Kidney (tissue), 14 donors: ENCODE results near the gene CFAP92. TPM values are rescaled to one million over a fixed set of nuclear protein-coding genes. Genes with fewer than 3 reads are reported as not detected.
A peak's percentile ranks its signal among the peaks of the same experiment; 100 is the strongest.

ENCODE experiments used
- DNase-seq, 5 donors: peaks; one replicate each; pipeline ENCODE4 v3.0.0-alpha.2; 2013 to 2020
- FAIRE-seq: peaks from 2 replicates; lab custom pipeline; 2012; peaks lifted over from hg19 to GRCh38; lab: Jason Lieb, UNC
- H3K27ac ChIP-seq, 2 donors: one replicate each; pipeline ENCODE4 v1.7.0; 2013; ENCODE audit warnings: low read depth in 2 of 2, low read length in 2 of 2, inconsistent platforms in 1 of 2
- H3K27me3 ChIP-seq: one replicate; pipeline ENCODE4 v1.7.1; 2013; ENCODE audit warnings: low read length, inconsistent platforms; ENCODE audit not compliant: control insufficient read depth, insufficient read depth
- H3K36me3 ChIP-seq, 3 donors: one replicate each; pipeline versions ENCODE4 v1.7.0 to v1.7.1; 2013; ENCODE audit warnings: low read length in 3 of 3, control low read depth in 1 of 3, inconsistent platforms in 1 of 3; ENCODE audit not compliant: insufficient read depth in 3 of 3, control insufficient read depth in 2 of 3
- H3K4me1 ChIP-seq, 3 donors: one replicate each; pipeline versions ENCODE4 v1.7.0 to v1.7.1; 2013; ENCODE audit warnings: low read length in 3 of 3, inconsistent platforms in 1 of 3, low read depth in 1 of 3; ENCODE audit not compliant: control insufficient read depth in 2 of 3, insufficient read depth in 2 of 3
- H3K4me3 ChIP-seq, 3 donors: one replicate each; pipeline versions ENCODE4 v1.7.0 to v1.8.1; 2013; ENCODE audit warnings: low read length in 3 of 3, control low read depth in 1 of 3, inconsistent platforms in 1 of 3
- H3K9ac ChIP-seq, 3 donors: one replicate each; pipeline versions ENCODE4 v1.7.0 to v1.7.1; 2013; ENCODE audit warnings: low read length in 3 of 3, control low read depth in 1 of 3, inconsistent platforms in 1 of 3
- H3K9me3 ChIP-seq, 3 donors: one replicate each; pipeline versions ENCODE4 v1.7.0 to v1.7.1; 2013; ENCODE audit warnings: low read length in 3 of 3, control low read depth in 1 of 3, inconsistent platforms in 1 of 3; ENCODE audit not compliant: control insufficient read depth in 2 of 3, insufficient read depth in 1 of 3
- intact Hi-C: fragments of 100-400 bp; cut with DNase I; formaldehyde crosslinking; loops from one replicate; pipeline ENCODE4 v1.11.1; 2022
- polyA plus RNA-seq: library from polyadenylated mRNA; stranded (reverse); fragments of 350-450 nt; fragmentation: Illumina TruSeq; extraction: RNeasy Lipid Tissue Mini Kit (QIAGEN cat#74804); gene quantifications from one replicate; pipeline ENCODE4 v1.2.3, GENCODE V29; 2014; ENCODE audit warnings: low read depth, low replicate concordance; ENCODE audit not compliant: insufficient read depth
- total RNA-seq: library from RNA; stranded (reverse); fragmentation: NEBNext Ultra II Directional; extraction: Animal tissue kit (Norgen Biotek cat#: 25700); gene quantifications from one replicate; pipeline ENCODE4 v1.2.1, GENCODE V29; 2021
- TF ChIP-seq, protein P1 (sequence below): IDR thresholded peaks from 3 replicates; pipeline ENCODE4 v1.5.1; 2012; ENCODE audit warnings: mild to moderate bottlenecking, moderate library complexity, borderline replicate concordance; ENCODE audit not compliant: insufficient read depth; ENCODE audit errors: extremely low read depth
- donor health status: control.
- donor health status: control.
- donor health status: control.
- donor health status: control.
- donor health status: control.
- donor health status: DM: yes; HTN: yes; CAD: no.
- donor health status: Normal renal cell carcinoma (clear cell type).

CFAP92 gene
- total and polyA plus RNA-seq, 2 donors from 2014 or later: 0.56 to 0.60 TPM

DNA sequence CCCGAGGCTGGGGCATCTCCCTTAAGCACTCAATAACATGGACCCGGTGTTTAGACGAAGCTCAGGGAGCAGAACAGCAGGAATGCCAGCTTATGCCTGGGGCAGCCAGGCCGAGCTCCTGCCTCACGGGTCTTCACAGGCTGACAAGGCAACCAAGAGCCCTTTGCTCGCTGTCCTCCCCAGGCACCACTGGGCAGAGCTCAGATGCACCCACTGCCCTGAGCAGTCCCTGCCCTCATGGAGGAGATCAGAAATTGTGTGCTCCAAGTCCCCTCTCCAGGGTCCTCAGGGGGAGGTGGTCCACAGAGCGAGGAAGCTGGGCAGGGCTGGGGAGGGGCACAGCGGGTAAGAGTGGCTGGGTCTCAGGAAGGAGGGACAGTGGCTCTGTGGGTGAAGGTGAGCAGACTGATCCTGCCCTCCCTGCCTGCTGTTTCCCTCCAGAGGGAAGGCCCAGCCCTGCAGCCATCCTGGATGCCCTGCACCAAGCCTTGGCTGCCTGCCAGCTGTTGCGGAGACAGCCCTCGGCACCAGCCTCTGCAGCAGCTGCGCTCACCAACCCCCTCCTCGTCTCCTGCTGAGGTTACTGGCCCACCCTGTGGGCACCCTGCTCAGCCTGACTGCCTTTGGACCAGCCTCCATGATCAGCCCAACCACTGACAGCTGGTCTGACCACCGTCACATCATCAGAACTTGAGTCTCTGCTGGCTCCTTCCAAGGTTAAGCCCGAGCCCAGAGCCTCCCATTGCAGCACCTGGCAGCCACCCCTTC, 45.6 kb upstream of the CFAP92 start:
- intact Hi-C loops: no loop called here
- no peaks in the 10 kb centered on the region for H3K9me3 ChIP-seq
- H3K9ac ChIP-seq: no peak overlapping the region
- DNase-seq (peak in 4 of 5 donors; percentile 38 to 72 (median 59)), FAIRE-seq (no peak)
- no peak overlapping the region for H3K4me3 ChIP-seq
- H3K36me3 ChIP-seq: no peaks in the 10 kb centered on the region
- TF ChIP-seq, protein P1, sequence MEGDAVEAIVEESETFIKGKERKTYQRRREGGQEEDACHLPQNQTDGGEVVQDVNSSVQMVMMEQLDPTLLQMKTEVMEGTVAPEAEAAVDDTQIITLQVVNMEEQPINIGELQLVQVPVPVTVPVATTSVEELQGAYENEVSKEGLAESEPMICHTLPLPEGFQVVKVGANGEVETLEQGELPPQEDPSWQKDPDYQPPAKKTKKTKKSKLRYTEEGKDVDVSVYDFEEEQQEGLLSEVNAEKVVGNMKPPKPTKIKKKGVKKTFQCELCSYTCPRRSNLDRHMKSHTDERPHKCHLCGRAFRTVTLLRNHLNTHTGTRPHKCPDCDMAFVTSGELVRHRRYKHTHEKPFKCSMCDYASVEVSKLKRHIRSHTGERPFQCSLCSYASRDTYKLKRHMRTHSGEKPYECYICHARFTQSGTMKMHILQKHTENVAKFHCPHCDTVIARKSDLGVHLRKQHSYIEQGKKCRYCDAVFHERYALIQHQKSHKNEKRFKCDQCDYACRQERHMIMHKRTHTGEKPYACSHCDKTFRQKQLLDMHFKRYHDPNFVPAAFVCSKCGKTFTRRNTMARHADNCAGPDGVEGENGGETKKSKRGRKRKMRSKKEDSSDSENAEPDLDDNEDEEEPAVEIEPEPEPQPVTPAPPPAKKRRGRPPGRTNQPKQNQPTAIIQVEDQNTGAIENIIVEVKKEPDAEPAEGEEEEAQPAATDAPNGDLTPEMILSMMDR: no peak
- H3K27ac ChIP-seq: no peak overlapping the region
- no peaks in the 10 kb centered on the region for H3K27me3 ChIP-seq
- H3K4me1 ChIP-seq: no peaks in the 10 kb centered on the region

DNA sequence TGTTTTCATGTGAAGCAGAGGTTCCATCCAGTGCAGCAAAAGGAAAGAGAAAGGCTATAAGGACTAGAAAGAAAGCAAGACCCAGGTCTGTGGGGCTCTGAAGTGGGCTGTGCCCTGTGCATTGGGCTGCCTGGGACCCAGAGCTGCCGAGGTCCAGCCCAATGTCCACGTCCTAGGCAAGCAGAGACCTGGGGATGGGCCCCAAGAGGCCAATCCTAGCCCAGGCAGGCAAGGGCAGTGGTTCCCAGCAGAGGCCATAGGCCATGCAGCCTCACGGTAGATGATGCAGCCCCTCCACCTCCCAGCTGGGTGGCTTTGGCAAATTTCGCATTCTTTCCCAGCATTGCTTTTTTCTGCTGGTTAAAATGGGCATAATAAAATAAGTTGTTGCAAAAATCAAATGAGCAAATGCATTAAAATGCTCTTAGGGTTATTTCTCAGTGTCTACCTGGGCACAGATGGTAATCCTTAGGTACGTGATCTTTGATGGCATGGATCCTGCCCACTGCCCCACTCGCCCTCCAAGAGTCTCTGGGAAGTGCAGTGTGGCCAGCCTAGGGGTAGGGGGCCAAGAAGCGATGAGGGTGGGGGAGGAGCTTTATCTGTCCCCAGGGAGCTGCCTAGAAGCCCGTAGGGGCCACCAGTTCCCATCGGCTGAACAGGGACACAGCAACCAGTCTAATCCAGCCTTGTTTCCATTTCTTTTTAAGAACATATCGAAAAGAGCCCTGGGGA, 44.4 kb upstream of the CFAP92 start:
- Histone ChIP-seq H3K9ac (no peak overlapping the region), H3K27me3 (no peaks in the 10 kb centered on the region), H3K4me3 (no peak overlapping the region), H3K9me3 (no peaks in the 10 kb centered on the region), H3K4me1 (no peaks in the 10 kb centered on the region), H3K27ac (no peak overlapping the region), H3K36me3 (no peaks in the 10 kb centered on the region)
- peak in 1 of 5 donors; percentile 12 for DNase-seq
- no peak for FAIRE-seq
- intact Hi-C loops: no loop called here
- TF ChIP-seq, protein P1: no peak

DNA sequence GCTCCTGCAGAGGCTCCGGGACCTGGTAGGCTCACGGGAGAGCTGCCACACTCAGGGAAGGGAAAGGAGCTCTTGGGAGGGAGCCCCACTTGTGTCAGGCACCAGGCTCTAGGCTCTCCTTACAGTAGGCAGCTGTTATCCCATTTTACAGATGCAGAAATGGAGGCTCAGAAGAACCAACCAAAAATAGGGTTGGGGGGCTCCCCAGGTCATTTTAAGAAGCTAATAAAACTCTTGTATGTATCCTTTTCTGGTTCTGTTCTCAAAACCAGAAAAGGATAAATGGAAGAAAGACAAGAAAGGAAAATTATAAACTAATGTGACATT, 43.2 kb upstream of the CFAP92 start:
- H3K9me3 ChIP-seq: no peaks in the 10 kb centered on the region
- TF ChIP-seq, protein P1: no peak
- intact Hi-C loops: no loop called here
- H3K4me1 ChIP-seq: no peaks in the 10 kb centered on the region
- no peak overlapping the region for H3K27ac ChIP-seq
- no peaks in the 10 kb centered on the region for H3K36me3 ChIP-seq
- H3K9ac ChIP-seq: no peak overlapping the region
- FAIRE-seq: no peak
- DNase-seq: no peak
- no peaks in the 10 kb centered on the region for H3K27me3 ChIP-seq
- no peak overlapping the region for H3K4me3 ChIP-seq
